ENCODE measurements around the gene INTS3.
A peak's percentile ranks its signal among the peaks of the same experiment; 100 is the strongest.
"Not testable (repeated sequence)": the region's sequence is repeated elsewhere in the genome, so short reads cannot be mapped to it uniquely, and the experiment has no call there.

Gene INTS3

DNA sequence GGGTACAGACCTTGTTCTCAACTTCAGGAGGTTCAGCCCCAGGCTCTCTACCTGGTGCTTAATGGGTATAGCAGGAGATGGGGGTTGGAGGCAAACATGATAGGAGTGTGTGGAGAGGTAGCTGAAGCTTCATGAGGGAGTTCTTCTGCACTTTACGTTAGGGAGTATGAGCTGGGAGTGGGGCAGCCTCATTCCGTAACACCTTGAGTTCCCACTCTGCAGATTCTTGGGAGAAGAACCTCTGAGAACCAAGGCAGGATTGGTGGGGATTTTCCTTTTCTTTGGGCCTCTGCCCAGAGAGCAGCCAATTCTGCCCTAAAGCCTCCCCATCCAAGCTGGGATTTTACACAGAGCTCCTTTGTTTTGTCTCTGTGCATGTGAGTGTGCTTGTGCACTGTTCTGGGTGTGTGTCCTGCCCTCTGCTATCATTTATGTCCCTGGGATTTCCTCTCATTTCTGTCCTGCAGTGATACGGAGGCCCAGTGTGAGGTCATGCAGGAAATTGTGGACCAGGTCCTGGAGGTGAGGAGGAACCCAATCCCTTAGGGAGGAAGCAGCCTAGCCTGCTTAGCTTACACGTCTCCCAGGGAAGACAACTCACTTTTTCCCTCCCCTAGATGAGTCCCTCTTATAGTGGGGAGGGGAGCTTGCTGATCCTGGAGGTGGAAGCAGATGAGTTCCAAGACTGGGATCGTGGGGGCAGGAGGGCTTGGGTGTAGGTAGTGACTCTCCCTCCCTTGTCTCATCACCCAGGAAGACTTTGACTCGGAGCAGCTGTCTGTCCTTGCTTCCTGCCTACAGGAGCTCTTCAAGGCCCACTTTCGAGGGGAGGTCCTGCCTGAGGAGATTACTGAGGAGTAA lies 35.7 kb downstream of the INTS3 start:
- DNase-seq (ENCODE audit: low spot score): no peak

DNA sequence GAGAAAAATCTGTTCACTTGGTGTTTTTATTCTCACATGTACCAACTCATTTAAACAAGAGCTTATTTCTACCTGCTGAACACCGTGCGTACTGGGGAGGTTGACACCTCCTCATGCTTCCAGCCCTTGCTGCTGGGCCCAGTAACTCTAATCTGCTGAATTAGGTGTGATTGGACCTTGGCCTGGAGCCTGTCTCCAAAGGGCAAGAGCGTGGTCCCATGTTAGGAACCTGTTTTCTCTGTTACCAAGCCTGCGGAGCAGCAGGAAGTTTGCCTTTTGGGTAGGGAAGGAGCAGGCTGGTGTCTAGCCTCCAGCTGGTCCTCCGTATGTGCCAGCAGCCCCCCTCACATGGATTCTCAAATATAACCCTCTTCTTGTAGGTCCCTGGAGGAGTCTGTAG lies 36.5 kb downstream of the INTS3 start:
- no peak for DNase-seq (ENCODE audit: low spot score)

DNA sequence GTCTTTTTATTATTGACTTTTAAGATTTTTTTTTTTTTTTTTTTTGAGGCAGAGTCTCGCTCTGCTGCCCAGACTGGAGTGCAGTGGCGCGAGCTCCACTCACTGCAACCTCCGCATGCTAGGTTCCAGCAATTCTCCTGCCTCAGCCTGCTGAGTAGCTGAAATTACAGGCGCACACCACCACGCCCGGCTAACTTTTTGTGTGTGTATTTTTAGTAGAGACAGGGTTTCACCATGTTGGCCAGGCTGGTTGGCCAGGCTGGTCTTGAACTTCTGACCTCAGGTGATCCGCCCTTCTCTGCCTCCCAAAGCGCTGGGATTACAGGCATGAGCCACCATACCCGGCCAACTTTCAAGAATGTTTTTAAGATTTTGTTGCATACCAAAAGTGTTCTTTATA lies 38.8 kb downstream of the INTS3 start:
- not testable (repeated sequence) for DNase-seq (ENCODE audit: low spot score)

DNA sequence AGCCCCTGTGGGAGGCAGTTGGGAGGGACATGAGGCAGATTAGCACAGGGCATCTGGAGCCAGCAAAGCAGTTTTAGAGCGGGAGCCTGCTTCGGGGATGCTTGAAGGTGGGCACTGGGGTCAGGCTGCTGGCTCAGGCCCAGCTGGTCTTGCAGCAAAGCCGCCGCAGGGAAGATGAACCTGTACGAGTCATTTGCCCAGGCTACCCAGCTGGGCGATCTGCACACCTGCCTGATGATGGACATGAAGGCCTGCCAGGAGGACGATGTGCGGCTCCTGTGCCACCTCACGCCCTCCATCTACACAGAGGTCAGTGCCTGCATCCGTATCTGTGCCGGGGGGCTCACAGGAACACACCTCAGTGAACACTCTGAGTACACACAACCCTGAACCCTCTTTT lies 39.7 kb downstream of the INTS3 start:
- no peak for DNase-seq (ENCODE audit: low spot score)

DNA sequence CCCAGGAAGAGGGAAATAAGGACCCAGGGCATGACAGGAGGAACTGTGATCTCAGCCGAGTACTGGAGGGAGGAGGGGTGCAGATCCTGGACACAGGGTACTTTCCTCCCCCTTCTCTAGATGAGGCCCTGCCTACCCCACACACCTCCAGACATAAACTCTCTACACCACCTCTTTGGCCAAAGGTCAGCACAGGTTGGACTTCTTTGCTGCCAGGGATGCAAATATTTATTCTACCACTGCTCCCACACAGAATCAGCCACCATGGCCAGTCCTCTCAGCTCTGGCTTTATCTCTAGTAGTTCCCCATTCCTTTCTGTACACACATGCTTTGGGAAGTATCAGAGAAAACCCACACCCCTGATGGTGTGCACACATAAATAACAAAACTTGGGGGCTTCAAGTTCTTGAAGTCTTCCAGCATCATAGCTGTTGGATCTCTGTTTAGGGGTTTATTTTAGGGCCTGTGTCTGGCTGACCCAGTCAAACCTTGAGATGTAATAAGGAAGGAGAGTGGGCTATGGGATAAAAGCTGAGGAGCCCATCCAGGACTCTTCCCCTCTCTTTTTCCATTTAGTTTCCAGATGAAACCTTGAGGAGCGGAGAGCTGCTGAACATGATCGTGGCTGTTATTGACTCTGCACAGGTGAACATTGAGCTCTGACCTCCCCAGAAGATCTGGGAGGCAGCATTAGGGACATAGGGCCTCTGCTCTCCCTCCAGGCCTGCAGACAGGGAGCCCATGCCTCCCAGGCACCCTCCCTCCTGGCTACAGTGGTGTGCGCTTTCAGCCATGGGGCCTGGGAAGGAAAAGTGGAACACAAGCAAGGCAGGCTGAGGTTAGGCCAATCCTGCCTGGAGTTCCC lies 40.7 kb downstream of the INTS3 start:
- no peak for DNase-seq (ENCODE audit: low spot score)

DNA sequence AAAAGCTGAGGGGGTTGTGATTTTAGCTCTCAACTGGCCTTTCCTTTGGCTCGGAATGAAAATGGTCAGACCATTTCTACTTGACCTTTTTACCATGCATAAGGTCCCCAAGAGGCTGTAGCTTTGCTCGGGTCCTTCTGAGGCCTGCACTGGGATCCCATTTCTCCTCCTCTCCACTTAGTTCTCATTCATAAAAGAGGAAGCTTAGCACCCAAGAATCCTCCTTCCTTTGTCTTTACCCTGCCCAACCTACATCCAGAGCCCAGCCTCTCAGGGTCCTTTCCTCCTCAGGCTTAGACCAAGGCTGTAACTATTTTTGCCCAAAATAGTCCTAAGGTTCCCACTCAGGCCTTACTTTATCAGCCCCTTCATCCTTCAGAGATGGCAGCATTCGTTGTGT lies 41.4 kb downstream of the INTS3 start:
- DNase-seq (ENCODE audit: low spot score): no peak

DNA sequence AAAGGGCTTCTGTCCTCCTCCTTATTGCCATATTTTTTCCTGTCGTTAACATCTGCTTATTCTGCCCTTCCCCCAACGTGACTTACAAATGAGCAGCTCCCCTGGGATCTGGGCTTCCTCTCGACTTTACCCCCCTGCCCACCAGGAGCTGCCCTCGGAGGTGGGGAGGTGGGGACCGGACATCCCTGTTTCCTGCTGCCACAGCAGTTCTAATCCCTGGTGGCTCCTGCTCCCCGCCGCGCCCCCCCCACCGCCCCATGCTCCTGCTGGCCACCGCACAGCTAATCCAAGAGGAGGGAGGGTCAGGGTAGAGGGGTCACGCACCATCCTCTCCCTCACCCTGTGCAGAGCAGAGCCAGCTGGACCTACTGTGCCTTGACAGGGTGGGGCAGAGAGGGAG lies 42.9 kb downstream of the INTS3 start:
- no peak for DNase-seq (ENCODE audit: low spot score)

DNA sequence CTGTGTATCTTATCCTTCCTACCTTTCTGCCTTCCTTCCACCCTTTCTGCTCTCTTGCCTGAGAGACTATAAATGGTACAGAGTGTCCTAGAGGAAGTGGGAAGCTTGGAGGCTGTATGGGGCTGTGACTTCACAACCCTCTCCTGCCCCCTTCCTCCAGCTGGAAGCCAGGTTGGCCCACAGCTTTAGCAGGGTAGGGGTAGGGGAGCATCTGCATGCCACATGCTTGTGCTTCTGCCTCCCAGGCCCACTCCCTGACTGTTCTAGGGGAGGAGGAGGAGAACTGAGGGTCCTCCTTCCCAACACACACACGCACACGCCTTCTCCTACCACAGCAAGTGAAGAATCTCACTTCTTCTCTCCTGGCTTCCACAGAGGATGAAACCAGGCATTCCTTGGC lies 43.4 kb downstream of the INTS3 start:
- DNase-seq (ENCODE audit: low spot score): no peak

DNA sequence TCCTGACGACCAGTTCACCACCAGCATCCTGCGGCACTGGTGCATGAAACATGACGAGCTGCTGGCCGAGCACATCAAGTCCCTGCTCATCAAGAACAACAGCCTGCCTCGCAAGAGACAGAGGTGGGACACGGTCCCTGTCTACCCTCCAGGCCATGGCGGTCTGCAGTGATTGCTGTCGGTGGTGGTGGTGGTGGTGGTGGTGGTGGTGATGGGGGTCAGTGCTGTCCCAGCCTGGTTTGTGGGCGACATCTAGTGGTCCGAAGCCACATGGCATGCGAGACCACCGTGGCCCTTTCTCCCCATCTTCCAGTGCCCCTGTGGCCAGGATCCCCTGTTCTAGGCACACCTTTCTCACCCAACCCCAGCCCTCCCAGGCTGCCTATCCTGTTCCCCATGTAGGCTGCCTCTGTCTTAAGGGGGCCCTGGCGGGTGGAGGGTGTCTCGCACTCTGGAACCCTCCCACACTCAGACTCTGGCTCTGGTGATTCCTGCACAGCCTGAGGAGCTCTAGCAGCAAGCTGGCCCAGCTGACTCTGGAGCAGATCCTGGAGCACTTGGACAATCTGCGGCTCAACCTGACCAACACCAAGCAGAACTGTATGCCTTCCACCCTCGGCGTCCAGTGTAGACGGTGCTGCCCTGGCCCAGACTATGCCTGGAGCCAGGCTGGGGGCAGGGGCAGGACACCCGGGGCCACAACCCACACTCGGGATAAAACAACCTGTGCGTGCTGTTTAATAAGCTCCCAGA lies 44.2 kb downstream of the INTS3 start:
- DNase-seq (ENCODE audit: low spot score): no peak

DNA sequence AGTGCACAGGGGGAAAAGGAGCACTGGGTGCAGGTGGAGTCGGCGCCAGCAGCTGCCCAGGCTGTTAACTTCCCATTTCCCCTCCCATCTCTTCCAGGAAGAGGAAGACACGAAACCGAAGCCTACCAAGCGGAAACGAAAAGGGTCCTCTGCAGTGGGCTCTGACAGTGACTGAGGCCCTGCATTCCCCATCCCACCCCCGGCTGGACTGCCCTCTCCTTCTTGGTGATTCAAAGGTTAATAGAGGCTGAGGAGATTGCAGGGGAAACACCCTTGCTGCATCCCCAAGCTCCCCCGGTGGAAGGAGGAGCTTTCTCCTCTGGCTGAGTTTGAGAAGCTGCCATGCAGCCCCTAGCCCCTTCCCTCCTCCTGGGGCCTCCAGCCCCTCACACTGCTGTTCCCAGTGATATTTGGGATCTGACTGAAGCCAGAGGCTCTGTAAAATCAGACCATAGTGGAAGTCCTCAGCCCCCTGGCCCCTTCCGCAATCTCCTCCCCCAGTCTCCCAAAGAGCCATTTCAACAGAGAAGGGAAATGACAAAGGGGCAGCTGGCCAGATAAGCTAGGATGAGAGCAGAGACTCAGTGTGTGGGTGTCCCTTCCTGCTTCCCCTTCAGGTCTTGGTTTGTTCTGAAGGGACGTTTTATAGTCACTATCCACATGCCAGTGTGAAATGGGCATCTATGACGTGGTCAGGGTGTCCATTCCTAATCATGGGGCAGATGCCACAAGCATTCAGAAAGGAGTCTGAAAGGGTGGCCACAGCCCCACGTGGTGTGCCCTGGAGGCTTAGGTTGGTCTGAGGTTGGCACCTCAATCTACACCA lies 45.5 kb downstream of the INTS3 start:
- DNase-seq (ENCODE audit: low spot score): no peak

DNA sequence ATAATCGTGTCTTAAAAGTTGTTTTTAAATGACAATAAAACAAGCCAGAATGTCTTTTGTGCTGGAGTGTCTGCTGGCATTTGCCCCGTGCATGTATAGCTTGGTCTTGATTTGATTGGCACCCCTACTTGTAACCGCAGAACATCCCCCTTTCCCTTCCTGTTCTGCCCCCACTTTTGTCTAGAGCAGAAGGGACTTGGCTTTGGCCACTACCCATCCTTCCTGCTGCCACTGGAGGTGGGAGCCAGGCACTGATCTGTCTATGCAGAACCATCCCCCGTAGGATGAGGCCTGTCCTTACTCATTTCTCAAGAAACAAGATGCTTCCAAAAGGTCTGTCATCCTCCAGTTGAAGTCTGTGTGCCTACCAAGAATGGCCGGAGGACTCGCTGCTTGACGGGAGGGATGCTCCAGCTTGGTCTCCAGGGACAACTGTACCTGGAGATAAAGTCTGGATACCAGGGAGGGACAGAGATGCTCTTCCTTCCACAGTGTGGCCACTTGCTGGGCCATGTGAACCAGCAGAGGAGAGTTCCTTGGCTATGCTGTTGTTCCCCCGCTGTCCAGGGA lies 46.3 kb downstream of the INTS3 start:
- DNase-seq (ENCODE audit: low spot score): no peak

DNA sequence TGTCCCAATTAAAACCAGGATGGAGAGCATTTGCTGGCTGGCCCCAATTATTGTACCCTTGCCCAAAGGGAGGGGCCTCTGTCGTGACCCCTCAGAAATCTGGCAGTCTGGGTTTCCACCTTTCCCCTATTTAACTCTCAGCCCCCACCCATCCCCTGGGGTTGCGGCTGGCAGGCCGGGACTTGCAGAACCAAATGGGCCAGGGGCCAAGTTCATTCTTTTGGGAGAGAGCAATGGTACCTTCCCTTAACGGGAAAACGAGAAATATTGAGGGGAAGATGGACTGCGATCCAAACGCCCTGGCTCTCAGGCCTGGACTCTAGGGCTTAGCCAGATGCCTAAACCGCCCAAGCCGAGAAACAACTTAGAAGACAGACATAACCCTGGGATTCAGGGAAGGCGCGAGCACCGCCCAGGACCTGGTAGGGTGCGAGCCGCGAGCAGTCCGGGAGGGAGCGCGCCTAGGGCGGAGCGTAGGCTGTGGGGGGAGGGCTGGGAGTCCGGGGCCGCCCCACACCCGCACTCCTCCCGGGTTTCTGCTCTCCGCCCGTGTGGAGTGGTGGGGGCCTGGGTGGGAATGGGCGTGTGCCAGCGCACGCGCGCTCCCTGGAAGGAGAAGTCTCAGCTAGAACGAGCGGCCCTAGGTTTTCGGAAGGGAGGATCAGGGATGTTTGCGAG lies 47.1 kb downstream of the INTS3 start, which contains the start of gene SLC27A3:
TSS of gene SLC27A3 (plus strand) at position 628 of the 678 bp plus-strand sequence. CDS start 91 bp downstream, outside the sequence.
- DNase-seq (ENCODE audit: low spot score): peak; percentile 60

DNA sequence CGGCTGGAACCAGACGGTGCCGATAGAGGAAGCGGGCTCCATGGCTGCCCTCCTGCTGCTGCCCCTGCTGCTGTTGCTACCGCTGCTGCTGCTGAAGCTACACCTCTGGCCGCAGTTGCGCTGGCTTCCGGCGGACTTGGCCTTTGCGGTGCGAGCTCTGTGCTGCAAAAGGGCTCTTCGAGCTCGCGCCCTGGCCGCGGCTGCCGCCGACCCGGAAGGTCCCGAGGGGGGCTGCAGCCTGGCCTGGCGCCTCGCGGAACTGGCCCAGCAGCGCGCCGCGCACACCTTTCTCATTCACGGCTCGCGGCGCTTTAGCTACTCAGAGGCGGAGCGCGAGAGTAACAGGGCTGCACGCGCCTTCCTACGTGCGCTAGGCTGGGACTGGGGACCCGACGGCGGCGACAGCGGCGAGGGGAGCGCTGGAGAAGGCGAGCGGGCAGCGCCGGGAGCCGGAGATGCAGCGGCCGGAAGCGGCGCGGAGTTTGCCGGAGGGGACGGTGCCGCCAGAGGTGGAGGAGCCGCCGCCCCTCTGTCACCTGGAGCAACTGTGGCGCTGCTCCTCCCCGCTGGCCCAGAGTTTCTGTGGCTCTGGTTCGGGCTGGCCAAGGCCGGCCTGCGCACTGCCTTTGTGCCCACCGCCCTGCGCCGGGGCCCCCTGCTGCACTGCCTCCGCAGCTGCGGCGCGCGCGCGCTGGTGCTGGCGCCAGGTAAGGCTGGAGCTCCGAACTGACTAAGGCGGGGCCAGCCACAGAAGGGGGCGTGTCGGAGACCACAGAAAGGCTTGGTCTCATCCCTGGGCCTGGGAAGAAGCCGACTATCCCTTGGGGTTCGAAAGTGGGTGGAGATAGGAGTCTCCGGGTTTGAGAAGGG lies 47.8 kb downstream of the INTS3 start:
- DNase-seq (ENCODE audit: low spot score): peak; percentile 58

DNA sequence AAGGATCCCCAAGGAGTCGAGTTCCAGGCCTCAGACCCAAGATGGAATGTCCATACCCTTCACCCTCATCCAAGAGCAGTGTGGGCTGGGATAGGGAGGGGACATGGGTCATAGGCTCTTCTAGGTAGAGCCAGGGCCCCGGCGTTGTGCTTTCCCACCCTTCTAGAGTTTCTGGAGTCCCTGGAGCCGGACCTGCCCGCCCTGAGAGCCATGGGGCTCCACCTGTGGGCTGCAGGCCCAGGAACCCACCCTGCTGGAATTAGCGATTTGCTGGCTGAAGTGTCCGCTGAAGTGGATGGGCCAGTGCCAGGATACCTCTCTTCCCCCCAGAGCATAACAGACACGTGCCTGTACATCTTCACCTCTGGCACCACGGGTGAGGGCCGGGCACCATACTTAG lies 48.5 kb downstream of the INTS3 start:
- DNase-seq (ENCODE audit: low spot score): no peak

DNA sequence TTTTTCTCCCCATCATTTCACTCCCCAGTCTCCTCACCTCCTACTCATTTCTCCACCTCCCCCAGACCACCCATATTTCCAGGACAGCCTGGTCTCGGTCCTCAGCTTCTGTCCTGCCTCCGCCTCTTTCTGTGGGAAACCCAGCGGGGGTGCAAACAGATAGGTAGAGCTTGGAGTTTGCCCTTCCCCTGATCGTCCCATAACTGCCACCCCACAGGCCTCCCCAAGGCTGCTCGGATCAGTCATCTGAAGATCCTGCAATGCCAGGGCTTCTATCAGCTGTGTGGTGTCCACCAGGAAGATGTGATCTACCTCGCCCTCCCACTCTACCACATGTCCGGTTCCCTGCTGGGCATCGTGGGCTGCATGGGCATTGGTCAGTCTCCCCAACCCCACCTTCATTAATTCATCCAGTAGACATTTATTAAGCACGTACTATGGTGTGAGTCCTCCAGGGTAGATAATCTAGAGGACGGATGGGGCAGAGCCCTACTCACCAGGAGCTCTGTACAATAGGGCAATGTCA lies 49.1 kb downstream of the INTS3 start:
- no peak for DNase-seq (ENCODE audit: low spot score)

DNA sequence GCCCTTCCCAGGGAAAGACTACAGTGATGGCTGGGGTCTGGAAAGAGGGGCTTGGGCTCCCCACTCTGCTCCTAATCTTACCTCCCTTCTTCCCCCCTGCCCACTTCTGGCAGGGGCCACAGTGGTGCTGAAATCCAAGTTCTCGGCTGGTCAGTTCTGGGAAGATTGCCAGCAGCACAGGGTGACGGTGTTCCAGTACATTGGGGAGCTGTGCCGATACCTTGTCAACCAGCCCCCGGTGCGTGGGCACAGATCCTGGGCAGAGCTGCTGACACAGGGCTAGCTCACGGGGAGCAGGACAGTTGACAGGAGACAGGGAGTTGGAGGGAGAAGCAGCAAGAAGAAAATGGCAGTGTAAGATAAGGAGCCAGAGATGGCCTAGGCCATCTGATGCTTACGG lies 49.8 kb downstream of the INTS3 start:
- DNase-seq (ENCODE audit: low spot score): peak; percentile 38

DNA sequence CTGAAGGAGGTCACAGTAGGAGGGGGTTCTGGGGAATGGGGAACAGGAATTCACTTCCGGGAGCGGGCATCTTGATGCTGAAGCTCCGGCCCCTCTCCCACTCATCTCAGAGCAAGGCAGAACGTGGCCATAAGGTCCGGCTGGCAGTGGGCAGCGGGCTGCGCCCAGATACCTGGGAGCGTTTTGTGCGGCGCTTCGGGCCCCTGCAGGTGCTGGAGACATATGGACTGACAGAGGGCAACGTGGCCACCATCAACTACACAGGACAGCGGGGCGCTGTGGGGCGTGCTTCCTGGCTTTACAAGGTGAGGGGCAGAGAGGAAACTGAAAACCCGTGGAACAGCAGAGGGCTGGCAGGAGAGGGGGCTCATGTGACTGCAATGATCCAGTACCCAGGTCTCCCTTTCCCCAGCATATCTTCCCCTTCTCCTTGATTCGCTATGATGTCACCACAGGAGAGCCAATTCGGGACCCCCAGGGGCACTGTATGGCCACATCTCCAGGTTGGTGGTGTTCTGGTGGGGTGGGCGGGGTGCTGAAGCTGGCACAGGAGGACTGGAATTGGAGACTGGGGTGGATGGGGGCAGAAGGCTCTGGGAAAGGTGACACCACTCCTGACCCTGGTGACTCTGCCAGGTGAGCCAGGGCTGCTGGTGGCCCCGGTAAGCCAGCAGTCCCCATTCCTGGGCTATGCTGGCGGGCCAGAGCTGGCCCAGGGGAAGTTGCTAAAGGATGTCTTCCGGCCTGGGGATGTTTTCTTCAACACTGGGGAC lies 50.4 kb downstream of the INTS3 start:
- DNase-seq (ENCODE audit: low spot score): peak; percentile 36

DNA sequence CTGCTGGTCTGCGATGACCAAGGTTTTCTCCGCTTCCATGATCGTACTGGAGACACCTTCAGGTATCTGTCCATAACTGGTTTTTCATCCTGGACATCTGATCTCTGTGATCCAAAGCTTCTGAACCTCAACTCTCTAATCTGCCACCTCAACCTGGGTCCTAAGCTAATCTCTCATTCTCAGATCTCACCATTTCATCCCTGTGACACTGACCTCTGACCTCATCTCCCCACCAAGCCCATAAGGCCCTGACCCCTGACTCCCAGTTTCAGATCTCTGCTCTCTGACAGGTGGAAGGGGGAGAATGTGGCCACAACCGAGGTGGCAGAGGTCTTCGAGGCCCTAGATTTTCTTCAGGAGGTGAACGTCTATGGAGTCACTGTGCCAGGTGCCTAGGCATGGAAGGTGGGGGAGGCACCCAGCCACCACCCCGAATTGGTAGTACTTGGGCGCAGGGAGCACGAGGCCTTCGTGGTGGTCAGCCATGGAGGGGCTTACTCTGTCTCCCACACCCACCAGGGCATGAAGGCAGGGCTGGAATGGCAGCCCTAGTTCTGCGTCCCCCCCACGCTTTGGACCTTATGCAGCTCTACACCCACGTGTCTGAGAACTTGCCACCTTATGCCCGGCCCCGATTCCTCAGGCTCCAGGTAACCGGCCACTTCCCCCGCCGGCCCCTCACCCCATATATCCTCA lies 51.1 kb downstream of the INTS3 start:
- no peak for DNase-seq (ENCODE audit: low spot score)
